ENCODE data around the gene IRAK1.
A peak's percentile ranks its signal among the peaks of the same experiment; 100 is the strongest.

The IRAK1 gene

GRCh38 chrX:154027986-154028385 lies 8.3 kb upstream of the IRAK1 start:
- no peak for DNase-seq (ENCODE audit: low read depth)
- no peak for TF ChIP-seq CTCF (conservative IDR thresholded peaks at IDR 0.05; ENCODE audit: control insufficient read depth, insufficient read depth, low read depth, low read length)
- H3K4me3 ChIP-seq (ENCODE audit: control insufficient read depth, low read depth, low read length): no peak overlapping the region

GRCh38 chrX:154027022-154027402 lies 7.3 kb upstream of the IRAK1 start:
- TF ChIP-seq CTCF (conservative IDR thresholded peaks at IDR 0.05; ENCODE audit: control insufficient read depth, insufficient read depth, low read depth, low read length): no peak
- H3K4me3 ChIP-seq (ENCODE audit: control insufficient read depth, low read depth, low read length): no peak overlapping the region
- no peak for DNase-seq (ENCODE audit: low read depth)

- TF ChIP-seq CTCF (conservative IDR thresholded peaks at IDR 0.05; ENCODE audit: control insufficient read depth, insufficient read depth, low read depth, low read length): no peak
- H3K4me3 ChIP-seq (ENCODE audit: control insufficient read depth, low read depth, low read length): no peak overlapping the region
- DNase-seq (ENCODE audit: low read depth): peak; percentile 40
These were observed 6.7 kb upstream of the IRAK1 start for GRCh38 chrX:154026136-154027021.

GRCh38 chrX:154025230-154025629 lies 5.5 kb upstream of the IRAK1 start:
- H3K4me3 ChIP-seq (ENCODE audit: control insufficient read depth, low read depth, low read length): no peak overlapping the region
- no peak for TF ChIP-seq CTCF (conservative IDR thresholded peaks at IDR 0.05; ENCODE audit: control insufficient read depth, insufficient read depth, low read depth, low read length)
- DNase-seq (ENCODE audit: low read depth): no peak

- DNase-seq (ENCODE audit: low read depth): no peak
- TF ChIP-seq CTCF (conservative IDR thresholded peaks at IDR 0.05; ENCODE audit: control insufficient read depth, insufficient read depth, low read depth, low read length): no peak
These were observed 4.6 kb upstream of the IRAK1 start for GRCh38 chrX:154024271-154024670.

GRCh38 chrX:154023276-154024000 lies 3.7 kb upstream of the IRAK1 start:
- no peak for DNase-seq (ENCODE audit: low read depth)
- no peak for TF ChIP-seq CTCF (conservative IDR thresholded peaks at IDR 0.05; ENCODE audit: control insufficient read depth, insufficient read depth, low read depth, low read length)
- H3K4me3 ChIP-seq (ENCODE audit: control insufficient read depth, low read depth, low read length): no peak overlapping the region

More at GRCh38 chrX:154024271-154024670, 4.6 kb upstream of the IRAK1 start:
- H3K4me3 ChIP-seq (ENCODE audit: control insufficient read depth, low read depth, low read length): no peak overlapping the region
